Activated CD8-positive, alpha-beta memory T cell treated with anti-CD3 and anti-CD28 coated beads for 1 hour (primary cell): ENCODE results near the gene CALHM2.
"Not testable (repeated sequence)": the region's sequence is repeated elsewhere in the genome, so short reads cannot be mapped to it uniquely, and the experiment has no call there.

ENCODE experiments used
- DNase-seq, 2 donors: peaks; one replicate each; pipeline ENCODE4 v3.0.0-alpha.2; 2020; ENCODE audit warnings: low read depth in 1 of 2; ENCODE audit errors: extremely low read depth in 1 of 2

Gene CALHM2

DNA sequence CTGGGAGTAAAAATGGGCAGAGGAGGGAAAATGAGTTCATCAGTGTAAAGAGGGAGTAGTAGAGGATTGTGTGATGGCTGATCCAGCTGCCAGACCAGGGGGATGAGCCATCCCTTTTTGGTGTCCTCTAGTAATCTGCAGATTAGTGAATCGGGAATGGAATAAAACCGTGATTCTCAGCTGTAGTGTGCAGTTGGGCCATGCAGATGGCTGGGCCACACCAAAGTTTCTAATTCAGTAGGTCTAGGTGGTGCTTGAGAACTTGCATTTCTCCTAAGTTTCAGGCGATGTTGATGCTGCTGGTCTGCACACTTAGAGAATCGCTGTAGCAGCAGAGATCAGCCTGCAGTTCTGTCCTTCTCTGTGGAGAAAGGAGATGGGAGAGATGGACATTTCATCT is 33.1 kb downstream of the CALHM2 start:
- no peak for DNase-seq

DNA sequence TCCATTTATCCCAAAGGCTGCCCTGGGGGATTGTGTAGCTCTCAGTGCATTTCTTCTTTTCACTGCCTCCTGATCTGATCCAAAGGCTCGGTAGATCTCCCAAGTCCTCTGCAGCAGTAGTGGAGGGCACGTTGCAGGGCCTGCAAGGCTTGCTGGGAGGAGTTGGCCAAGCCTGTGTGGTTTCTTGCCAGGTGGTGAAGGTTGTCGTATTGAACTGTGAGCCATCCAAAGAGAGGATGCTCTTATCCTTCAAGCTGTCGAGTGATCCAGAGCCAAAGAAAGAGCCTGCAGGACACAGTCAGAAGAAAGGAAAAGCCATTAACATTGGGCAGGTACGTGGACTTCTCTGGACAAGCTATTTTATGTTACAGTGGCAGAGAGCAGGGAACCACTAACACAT is 34.6 kb downstream of the CALHM2 start:
- DNase-seq = no peak

DNA sequence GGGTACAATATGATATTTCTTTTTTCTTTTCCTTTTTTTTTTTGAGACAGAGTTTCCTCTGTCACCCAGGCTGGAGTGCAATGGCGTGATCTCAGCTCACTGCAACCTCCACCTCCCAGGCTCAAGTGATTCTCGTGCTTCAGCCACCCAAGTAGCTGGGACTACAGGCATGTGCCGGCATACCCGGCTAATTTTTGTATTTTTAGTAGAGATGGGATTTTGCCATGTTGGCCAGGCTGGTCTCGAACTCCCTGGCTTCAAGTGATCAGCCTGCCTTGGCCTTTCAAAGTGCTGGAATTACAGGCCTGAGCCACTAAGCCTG is 35.1 kb downstream of the CALHM2 start:
- not testable (repeated sequence) for DNase-seq

DNA sequence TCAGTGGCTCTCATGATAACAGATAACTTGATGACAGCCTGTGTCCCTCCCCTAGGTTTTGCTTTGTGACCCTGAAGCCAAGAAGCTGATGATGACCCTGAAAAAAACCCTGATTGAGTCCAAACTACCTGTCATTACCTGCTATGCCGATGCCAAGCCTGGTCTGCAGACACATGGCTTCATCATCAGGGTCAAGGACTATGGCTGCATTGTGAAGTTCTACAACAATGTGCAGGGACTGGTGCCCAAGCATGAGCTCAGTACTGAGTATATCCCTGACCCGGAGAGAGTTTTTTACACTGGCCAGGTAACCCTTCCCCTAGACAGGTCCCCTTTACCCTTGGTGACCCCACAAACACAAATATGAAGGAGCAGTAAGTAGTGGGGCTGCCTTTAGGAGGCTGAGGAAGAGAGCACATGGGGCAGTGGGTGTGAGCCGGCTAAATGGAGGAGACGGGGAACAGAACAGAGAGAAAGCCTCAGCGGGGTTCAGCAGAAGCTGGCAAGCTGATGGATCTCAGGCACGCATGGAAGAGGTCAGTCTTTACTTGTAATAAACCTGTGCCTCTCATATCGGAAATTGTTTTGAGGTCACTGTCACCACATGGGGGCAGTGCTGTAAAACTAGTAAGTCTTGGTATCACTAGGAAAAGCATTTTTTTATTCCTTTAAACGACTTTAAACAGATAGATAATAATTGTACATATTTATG is 35.6 kb downstream of the CALHM2 start:
- DNase-seq = peak; percentile 18 to 48

DNA sequence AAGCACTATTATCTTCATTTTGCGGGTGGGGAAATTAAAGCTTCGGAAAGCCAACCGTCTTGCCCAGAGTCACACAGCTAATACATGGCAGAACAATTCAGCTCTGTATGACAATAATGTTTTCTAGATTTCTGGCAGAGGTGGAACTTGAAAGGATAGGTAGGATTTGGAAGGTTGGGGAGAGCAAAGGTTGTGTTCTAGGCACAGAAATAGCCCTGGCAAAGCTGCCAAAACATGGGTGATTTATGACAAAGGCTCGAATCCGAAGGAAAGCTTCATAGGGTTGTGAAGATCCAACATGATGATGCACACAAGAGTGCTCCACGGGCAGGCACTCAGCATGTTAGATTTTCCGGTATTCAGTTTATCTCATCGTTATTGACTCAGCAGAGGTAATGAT is 36.6 kb downstream of the CALHM2 start:
- DNase-seq = no peak

DNA sequence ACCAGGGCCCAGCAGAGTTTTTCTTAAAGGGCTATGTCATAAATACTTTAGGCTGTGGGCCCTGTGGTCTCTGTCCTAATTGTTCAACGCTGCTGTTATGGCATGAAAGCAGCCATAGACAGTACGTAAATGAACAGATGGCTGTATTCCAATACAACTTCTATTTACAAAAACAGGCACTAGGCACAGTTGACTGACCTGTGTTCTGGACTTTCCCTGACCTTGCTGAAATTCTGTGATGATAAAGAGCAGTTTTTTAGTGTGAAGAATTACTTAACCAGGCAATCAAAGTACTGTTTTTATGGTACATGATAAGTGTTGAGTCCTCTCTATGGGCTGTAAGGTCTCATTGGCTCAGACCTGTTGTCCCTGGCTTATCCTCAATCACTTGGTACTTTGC is 38.6 kb downstream of the CALHM2 start:
- DNase-seq = no peak

DNA sequence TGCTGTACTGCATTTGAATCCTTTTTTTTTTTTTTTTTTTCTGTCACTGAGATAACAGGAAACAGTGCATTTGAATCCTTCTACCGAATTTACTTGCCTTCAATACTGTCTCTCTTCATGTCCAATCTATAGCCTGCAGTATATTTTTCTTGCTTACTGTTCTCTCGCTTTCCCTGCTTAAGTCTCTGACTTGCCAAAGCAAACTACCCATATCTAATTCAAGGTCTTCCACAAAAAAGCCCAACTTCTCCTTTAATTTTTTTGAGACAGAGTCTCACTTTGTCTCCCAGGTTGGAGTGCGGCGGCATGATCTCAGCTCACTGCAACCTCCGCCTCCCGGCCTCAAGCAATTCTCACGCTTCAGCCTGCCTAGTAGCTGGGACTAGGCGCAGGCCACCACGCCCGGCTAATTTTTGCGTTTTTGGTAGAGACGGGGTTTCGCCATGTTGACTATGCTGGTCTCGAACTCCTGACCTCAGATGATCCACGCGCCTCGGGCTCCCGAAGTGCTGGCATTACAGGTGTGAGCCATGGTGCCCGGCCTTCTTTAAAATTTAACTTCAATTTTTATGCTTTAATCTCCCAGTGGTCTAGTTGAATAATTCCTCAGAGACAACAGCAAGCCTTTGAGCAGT is 54.9 kb downstream of the CALHM2 start:
- no peak for DNase-seq

DNA sequence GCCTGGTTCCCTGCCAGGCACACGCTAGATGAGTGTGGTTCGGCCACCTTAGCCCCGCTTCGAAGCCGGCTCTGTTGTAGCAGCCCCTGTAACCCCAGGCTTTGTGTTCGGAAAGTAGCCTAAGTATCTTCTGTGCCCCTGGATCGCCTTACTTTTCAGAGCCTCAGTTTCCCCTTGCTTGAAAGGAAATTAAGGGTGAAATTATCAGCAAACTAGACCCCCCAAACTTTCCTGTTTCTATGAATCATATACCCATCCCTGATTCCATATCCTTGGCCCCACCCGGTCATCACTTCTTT is 55.4 kb downstream of the CALHM2 start:
- DNase-seq = no peak
